Mammary epithelial cell (primary cell): ENCODE results near the gene ABL1.

ENCODE experiments used
- CTCF ChIP-seq, 2 donors: IDR thresholded peaks in 1 of 2; conservative IDR thresholded peaks in 1 of 2; 2 replicates each; pipeline ENCODE4 v1.5.1; 2011 to 2012; ENCODE audit warnings: inconsistent platforms in 2 of 2, low read length in 2 of 2, mild to moderate bottlenecking in 2 of 2, control low read depth in 1 of 2, low read depth in 1 of 2; ENCODE audit not compliant: insufficient read depth in 1 of 2; ENCODE audit errors: extremely low read depth in 1 of 2
- EZH2 ChIP-seq: IDR thresholded peaks from 2 replicates; pipeline ENCODE4 v1.6.1; 2012; ENCODE audit warnings: low read length, inconsistent platforms, borderline replicate concordance

GRCh38 chr9:130913599-130914416 is 78.8 kb downstream of the ABL1 start:
- no peak for TF ChIP-seq CTCF (conservative IDR thresholded peaks at IDR 0.05 in 1 of 2, IDR thresholded peaks at IDR 0.05 in 1 of 2; ENCODE audit: extremely low read depth in 1 of 2, insufficient read depth in 1 of 2, low read depth in 1 of 2, low read length in 2 of 2)
- no peak for TF ChIP-seq EZH2
